ENCODE results near the gene EPOP.

GRCh38 chr17:38706505-38707216 is 31.9 kb upstream of the EPOP start:
- TF ChIP-seq CTCF (IDR thresholded peaks at IDR 0.05; ENCODE audit: low read depth, low read length, poor library complexity, severe bottlenecking) (no peak), EZH2phosphoT487 (IDR thresholded peaks at IDR 0.05; ENCODE audit: borderline replicate concordance, low read length) (no peak)
